Esophagus squamous epithelium (tissue), 5 donors: ENCODE measurements around the gene TFDP2. TPM values are rescaled to one million over a fixed set of nuclear protein-coding genes. Genes with fewer than 3 reads are reported as not detected.

Source experiments
- DNase-seq: peaks from one replicate; lab custom pipeline; 2025; lab: John Stamatoyannopoulos, UW
- H3K27ac ChIP-seq, 4 donors: fragments of 200-600 bp; sonication (generic); one replicate each; pipeline ENCODE4 v1.5.1; 2016 to 2019; ENCODE audit warnings: mild to moderate bottlenecking in 1 of 4
- H3K27me3 ChIP-seq, 4 donors: fragments of 200-600 bp; sonication (generic); 1 replicate in 3 of 4; 2 replicates in 1 of 4; pipeline versions ENCODE4 v1.5.1 to v1.6.0; 2017 to 2021; ENCODE audit warnings: antibody characterized with exemption in 1 of 4
- H3K36me3 ChIP-seq, 3 donors: fragments of 200-600 bp; sonication (generic); one replicate each; pipeline ENCODE4 v1.5.1; 2016 to 2019
- H3K4me1 ChIP-seq, 3 donors: fragments of 200-600 bp; sonication (generic); one replicate each; pipeline ENCODE4 v1.5.1; 2017 to 2019
- H3K4me3 ChIP-seq, 4 donors: fragments of 200-600 bp; sonication (generic); 1 replicate in 3 of 4; 2 replicates in 1 of 4; pipeline ENCODE4 v1.5.1; 2016 to 2019; ENCODE audit warnings: mild to moderate bottlenecking in 2 of 4, moderate library complexity in 1 of 4
- H3K9me3 ChIP-seq, 3 donors: fragments of 200-600 bp; sonication (generic); one replicate each; pipeline ENCODE4 v1.5.1; 2016 to 2019
- POLR2A ChIP-seq, 4 donors: fragments of 450-650 bp; IDR thresholded peaks; one replicate each; pipeline ENCODE4 v1.6.1; 2017; ENCODE audit warnings: antibody characterized with exemption in 4 of 4, mild to moderate bottlenecking in 4 of 4, moderate library complexity in 3 of 4
- WGBS, 2 donors: methylation state at CpG; one replicate each; pipeline ENCODE4 v1.1.5; 2018; 5-methylcytosine and 5-hydroxymethylcytosine counted together
- intact Hi-C: fragments of 100-400 bp; cut with DNase I; formaldehyde crosslinking; loops from one replicate; pipeline ENCODE4 v1.15.0; 2022
- total RNA-seq, 4 donors: library from RNA; depleted of rRNA; stranded (reverse); fragments of >200 nt; gene quantifications; one replicate each; pipeline ENCODE4 v1.1.0, GENCODE V29; 2016
- TF ChIP-seq, protein P1 (sequence below), 6 experiments: fragments of 450-650 bp in 4 of 6; fragments of 200-600 bp in 2 of 6; sonication (generic) in 2 of 6; IDR thresholded peaks; one replicate each; pipeline ENCODE4 v1.5.1; 2016 to 2019; ENCODE audit warnings: antibody characterized with exemption in 6 of 6, mild to moderate bottlenecking in 4 of 6, moderate library complexity in 4 of 6
- donor health status: DM: yes; HTN: yes; CAD: no.

Gene TFDP2
- total RNA-seq, 4 donors from 2014 or later = 13.1 to 37.6 (median 18.6) TPM

DNA sequence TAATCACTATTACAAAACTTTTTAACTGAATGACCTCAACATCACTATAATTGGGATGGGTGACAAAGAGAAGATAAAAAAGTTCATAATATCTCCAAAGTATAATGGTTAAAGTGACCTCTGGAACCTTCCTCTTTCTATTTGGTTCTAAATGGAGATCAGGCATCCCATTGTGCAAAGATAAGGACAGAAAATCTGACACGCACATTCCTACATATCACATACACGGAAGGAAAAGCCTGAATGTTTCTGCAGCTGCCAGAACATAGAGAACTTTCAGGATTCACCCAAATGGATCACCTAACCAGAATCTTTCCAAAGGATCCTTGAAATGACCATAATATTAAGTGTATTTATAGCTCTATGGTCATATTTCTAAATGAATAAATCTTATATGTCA is 128.2 kb downstream of the TFDP2 start:
- H3K27me3 ChIP-seq = no peaks in the 10 kb centered on the region
- no peaks in the 10 kb centered on the region for H3K9me3 ChIP-seq
- H3K4me1 ChIP-seq = peaks cover 0 to 6% (median 2%) of the 10 kb centered on the region in 3 donors
- no peaks in the 10 kb centered on the region for H3K36me3 ChIP-seq
- 65 to 87% methylated on average over 2 of the region's 2 CpGs for WGBS, 2 donors
- TF ChIP-seq POLR2A (IDR thresholded peaks at IDR 0.05) = no peak
- TF ChIP-seq, protein P1, sequence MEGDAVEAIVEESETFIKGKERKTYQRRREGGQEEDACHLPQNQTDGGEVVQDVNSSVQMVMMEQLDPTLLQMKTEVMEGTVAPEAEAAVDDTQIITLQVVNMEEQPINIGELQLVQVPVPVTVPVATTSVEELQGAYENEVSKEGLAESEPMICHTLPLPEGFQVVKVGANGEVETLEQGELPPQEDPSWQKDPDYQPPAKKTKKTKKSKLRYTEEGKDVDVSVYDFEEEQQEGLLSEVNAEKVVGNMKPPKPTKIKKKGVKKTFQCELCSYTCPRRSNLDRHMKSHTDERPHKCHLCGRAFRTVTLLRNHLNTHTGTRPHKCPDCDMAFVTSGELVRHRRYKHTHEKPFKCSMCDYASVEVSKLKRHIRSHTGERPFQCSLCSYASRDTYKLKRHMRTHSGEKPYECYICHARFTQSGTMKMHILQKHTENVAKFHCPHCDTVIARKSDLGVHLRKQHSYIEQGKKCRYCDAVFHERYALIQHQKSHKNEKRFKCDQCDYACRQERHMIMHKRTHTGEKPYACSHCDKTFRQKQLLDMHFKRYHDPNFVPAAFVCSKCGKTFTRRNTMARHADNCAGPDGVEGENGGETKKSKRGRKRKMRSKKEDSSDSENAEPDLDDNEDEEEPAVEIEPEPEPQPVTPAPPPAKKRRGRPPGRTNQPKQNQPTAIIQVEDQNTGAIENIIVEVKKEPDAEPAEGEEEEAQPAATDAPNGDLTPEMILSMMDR (IDR thresholded peaks at IDR 0.05) = no peak
- intact Hi-C loops = no loop called here
- no peak overlapping the region for H3K4me3 ChIP-seq
- DNase-seq = no peak
- no peak overlapping the region for H3K27ac ChIP-seq

DNA sequence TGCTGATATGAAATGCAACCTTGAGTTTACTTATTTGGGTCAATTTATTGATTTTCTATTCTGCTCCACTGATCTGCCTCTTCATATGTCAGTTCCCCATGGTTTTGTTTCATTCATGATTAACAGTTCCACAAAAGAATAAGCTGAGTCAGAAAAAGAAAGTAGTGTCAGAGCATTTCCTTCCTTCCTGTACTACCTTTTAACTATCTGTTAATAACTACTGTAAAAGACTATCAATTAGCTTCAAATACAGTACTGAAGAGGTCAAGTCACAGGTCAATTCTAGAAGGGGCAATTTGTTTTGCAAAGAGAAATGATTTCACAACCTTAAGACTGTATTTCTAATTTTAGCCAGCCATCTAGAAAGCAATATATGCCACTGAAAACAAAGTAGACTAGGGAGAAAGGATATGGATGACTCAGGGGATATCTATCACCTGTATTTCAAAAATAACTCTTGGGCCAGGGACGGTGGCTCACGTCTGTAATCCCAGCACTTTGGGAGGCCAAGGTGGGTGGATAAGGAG is 129.5 kb downstream of the TFDP2 start:
- Histone ChIP-seq H3K4me1 (peaks cover 0 to 6% (median 2%) of the 10 kb centered on the region in 3 donors), H3K27me3 (no peaks in the 10 kb centered on the region), H3K9me3 (no peaks in the 10 kb centered on the region), H3K36me3 (no peaks in the 10 kb centered on the region), H3K27ac (no peak overlapping the region), H3K4me3 (no peak overlapping the region)
- intact Hi-C loops = no loop called here
- TF ChIP-seq POLR2A (IDR thresholded peaks at IDR 0.05) = no peak
- TF ChIP-seq, protein P1 (IDR thresholded peaks at IDR 0.05) = no peak
- DNase-seq = no peak
- WGBS, 2 donors = 10 to 33% methylated on average over 2 of the region's 2 CpGs

DNA sequence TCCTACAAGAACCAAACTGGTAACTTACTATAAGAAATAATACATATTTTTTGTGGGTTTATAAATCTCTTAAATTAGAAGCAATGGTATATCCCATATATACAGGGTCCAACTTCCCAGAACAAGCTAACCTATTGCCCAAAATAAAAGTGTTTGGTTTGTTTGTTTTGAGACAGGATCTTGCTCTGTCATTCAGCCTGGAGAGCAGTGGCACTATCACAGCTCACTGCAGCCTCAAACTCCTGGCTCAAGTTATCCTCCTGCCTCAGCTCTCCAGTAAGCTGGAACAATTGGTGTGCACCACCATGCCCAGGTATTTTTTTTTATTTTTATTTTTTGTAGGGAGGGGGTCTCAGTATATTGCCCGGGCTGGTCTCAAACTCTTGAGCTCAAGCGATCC is 135.4 kb downstream of the TFDP2 start:
- H3K4me1 ChIP-seq = no peaks in the 10 kb centered on the region
- WGBS, 2 donors = 81 to 100% methylated on average over 2 of the region's 2 CpGs
- TF ChIP-seq POLR2A (IDR thresholded peaks at IDR 0.05) = no peak
- TF ChIP-seq, protein P1 (IDR thresholded peaks at IDR 0.05) = no peak
- H3K27ac ChIP-seq = no peak overlapping the region
- DNase-seq = no peak
- H3K9me3 ChIP-seq = no peaks in the 10 kb centered on the region
- no peaks in the 10 kb centered on the region for H3K36me3 ChIP-seq
- intact Hi-C loops = no loop called here
- no peaks in the 10 kb centered on the region for H3K27me3 ChIP-seq
- no peak overlapping the region for H3K4me3 ChIP-seq

DNA sequence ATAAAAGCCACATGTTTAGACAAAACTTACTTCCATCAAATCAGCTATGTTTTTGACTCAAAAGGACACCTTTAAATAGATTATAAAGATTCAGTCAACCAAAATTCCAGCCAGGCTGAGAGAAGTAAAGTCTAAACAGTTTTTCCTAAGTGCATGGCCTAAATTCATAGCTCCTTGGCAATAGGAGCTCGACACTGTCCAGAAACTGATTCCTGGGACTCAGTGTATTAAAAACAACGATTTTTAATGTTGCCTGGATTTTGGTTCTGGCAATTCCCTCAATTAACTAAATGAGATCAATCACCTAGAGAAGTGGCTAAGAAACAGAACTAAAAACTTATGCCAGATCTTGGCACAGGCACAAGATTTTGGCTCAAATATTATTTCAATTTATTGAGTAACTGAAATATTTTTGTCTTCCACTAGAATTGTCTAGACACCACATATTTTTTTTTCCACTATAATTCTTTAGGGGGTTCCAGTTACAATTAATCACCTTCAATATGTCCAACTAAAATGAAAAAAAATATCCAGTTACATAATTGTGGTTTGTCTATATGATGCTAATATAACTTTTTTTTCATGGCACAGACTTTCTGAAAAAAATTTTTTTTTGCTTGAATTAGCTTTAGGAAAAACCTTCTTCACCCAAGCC is 135.9 kb downstream of the TFDP2 start:
- H3K27ac ChIP-seq = no peak overlapping the region
- WGBS, 2 donors = 36 to 45% methylated on average over 2 of the region's 2 CpGs
- H3K4me3 ChIP-seq = no peak overlapping the region
- no peaks in the 10 kb centered on the region for H3K9me3 ChIP-seq
- no peak for TF ChIP-seq POLR2A (IDR thresholded peaks at IDR 0.05)
- TF ChIP-seq, protein P1 (IDR thresholded peaks at IDR 0.05) = no peak
- H3K4me1 ChIP-seq = no peaks in the 10 kb centered on the region
- intact Hi-C loops = no loop called here
- no peak for DNase-seq
- no peaks in the 10 kb centered on the region for H3K27me3 ChIP-seq
- H3K36me3 ChIP-seq = no peaks in the 10 kb centered on the region

DNA sequence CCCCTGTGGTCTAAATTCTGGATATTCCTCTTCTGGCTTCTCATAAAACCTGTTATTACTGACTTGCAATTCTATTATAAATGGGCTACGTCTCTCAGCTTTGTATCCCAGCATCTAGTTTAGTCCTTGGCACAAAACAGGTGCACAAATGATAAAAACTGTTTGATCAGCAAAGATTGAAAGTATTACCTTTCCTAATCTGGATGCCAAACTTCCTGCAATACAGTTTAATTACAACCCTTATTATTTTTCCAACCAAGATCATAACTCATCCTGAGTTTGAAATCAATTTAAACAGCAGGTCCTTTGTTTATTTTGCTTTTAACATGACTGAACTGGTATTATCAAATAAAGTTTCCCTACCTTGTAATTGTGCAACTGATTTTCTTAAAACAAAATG is 140.3 kb downstream of the TFDP2 start:
- DNase-seq = no peak
- Histone ChIP-seq H3K36me3 (peaks cover 0 to 5% (median 0%) of the 10 kb centered on the region in 3 donors), H3K4me3 (no peak overlapping the region), H3K4me1 (peaks cover 0 to 6% (median 0%) of the 10 kb centered on the region in 3 donors), H3K9me3 (no peaks in the 10 kb centered on the region), H3K27me3 (no peaks in the 10 kb centered on the region), H3K27ac (no peak overlapping the region)
- intact Hi-C loops = no loop called here
- TF ChIP-seq, protein P1 (IDR thresholded peaks at IDR 0.05) = no peak
- TF ChIP-seq POLR2A (IDR thresholded peaks at IDR 0.05) = no peak
- 46 to 63% methylated on average over 1 of the region's 1 CpG for WGBS, 2 donors
